CD4-positive, alpha-beta T cell treated with Interferon gamma for 1 hour (primary cell): ENCODE results near the gene STK32A.

Experiments used
- DNase-seq: peaks from one replicate; pipeline ENCODE4 v3.0.0-alpha.2; 2020

The STK32A gene

DNA sequence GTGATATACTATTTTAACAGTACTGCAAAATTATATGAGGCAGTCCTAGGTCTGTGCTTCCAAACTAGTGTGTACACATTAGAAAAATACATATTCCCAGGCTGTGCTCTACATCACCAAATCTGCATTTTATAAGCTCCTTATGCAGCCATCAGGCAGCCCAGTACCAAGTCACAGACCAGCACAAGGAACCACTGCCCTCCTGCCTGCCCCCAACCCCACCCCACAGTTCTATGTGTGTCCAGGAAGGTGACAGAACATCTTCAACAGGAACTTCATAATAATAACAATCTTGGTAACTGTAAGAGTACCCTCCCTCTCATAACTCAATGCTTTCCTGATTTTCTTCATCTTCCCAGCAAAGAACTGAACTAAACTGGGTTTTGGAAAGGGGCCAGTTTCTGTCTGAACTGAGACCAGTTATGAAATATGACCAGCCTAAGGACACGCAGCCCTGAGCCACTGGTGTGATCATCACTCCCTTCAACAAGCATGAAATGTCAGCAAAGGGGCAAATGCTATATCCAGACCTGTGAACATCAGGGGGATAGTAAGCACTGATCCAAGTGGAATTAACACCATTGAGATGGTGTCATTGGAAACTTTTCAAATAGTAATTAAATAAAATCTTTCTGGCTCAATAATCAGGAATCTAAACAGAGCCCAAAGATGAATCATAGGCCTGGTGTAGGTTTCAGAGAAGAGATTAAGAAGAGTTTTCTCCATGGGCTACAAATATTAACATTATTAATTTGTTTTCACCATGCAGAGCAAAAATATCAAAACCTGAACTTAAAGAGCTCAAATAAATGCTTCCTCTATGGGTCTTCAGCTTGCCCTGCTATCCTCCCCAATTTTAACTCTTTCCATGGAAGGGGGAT, 192.9 kb downstream of the STK32A start:
- no peak for DNase-seq

- no peak for DNase-seq
Observed at GRCh38 chr5:147430628-147431027, 195.8 kb downstream of the STK32A start.

DNA sequence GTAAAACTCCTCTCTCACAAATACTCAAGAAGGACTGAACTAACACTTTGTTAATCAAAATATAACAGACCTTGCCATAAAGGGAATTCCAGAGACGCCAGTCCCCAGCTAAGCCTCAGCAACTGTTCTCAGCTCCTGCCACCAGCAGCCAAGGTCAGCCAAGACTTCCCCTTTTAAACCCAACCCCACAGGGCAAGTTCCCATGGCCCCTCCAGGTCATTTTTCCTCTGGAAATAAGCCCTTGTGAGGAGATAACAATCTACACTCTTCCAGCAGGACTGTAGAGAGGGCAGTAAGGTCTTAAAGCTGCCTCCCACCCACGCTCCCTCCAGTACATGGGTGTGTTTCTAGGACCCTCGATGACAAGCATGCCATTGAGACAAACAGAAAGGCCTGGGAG, 196.8 kb downstream of the STK32A start:
- no peak for DNase-seq

- no peak for DNase-seq
Observed at GRCh38 chr5:147432323-147432722, 197.5 kb downstream of the STK32A start.

DNA sequence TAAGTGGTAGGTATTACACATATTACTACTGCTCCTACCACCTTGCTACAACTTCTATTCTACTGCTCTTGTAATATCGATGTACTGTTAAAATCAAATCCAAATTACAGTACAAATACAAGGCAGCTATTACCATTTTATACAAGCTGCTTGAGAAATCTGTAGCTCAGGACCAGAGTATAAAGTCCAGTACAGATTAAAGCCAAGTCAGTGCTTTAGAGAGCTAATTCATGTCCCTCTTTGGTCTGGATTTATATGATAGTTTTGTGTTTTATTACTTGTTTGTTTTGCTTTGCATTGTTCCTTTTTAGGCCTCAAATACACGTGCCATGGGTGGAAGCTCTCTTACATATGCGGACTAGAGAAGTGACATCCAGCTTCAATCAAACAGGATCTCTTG, 199.2 kb downstream of the STK32A start:
- no peak for DNase-seq

DNA sequence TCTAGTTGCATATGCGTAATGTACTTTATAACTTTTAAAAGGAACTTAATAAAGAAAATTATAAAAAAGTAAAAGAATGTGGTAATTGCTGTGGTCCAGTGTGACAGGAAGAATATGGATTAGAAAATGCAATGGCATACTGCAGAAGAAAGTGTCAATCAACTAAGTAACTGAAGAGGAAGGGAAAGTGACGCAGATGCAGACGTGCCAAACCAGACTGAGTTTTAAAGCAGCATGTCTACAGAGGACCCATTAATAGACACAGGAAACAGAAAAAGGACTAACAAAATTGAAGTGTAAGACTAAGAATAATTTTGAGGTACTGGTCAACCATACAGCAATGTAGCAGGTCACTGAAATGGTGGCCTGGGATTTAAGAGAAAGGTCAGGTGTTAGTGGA, 201.8 kb downstream of the STK32A start:
- DNase-seq, result no peak

DNA sequence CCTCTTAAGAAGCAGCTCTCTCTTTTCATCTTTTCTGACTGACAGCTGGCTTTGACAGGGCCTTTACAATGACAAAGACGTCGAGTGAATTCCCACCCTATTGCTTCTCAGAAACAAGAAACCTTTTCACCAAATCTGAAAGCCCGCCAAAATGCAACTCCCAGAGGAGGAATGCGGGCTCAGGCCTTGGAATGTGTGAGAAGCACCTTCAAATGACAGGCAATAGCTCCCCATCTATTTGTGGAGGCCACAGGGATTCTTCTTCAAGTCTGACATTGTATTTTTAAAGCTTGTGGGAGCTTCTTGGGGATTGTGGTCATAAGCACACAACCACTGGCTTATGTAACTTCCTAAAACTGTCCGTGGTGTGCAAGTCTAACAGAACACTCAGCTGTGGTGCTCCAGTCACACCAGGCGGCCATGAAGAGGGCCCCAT, 202.4 kb downstream of the STK32A start:
- no peak for DNase-seq
